Glomerular endothelial cell (primary cell): ENCODE measurements around the gene HAPLN2. TPM values are rescaled to one million over a fixed set of nuclear protein-coding genes. Genes with fewer than 3 reads are reported as not detected.

ENCODE experiments used
- DNase-seq: peaks from one replicate; pipeline ENCODE4 v3.0.0-alpha.2; 2011; ENCODE audit warnings: low read depth, low spot score; ENCODE audit errors: extremely low read depth
- total RNA-seq: library from RNA; depleted of rRNA; stranded (reverse); fragments of >200 nt; gene quantifications from 2 replicates; pipeline ENCODE4 v1.2.3, GENCODE V29; 2015

Gene HAPLN2
- total RNA-seq, 1 donor from 2014 or later = not detected

DNA sequence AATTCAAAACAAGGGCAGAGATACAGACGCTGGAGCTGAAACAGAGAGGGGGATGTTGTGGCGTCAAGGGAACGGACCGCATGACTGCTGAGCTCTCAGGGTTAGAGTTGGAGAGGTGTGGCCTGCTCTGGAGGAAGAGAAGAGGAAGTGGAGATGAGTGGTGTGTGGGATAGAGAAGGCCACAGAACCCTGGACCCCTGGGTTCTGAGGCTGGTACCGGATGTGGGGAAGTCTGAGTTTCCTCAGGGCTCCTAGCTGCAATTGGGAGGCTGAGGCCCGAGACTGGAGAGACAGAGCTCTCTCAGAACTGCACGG is 24.5 kb downstream of the HAPLN2 start:
- no peak for DNase-seq

DNA sequence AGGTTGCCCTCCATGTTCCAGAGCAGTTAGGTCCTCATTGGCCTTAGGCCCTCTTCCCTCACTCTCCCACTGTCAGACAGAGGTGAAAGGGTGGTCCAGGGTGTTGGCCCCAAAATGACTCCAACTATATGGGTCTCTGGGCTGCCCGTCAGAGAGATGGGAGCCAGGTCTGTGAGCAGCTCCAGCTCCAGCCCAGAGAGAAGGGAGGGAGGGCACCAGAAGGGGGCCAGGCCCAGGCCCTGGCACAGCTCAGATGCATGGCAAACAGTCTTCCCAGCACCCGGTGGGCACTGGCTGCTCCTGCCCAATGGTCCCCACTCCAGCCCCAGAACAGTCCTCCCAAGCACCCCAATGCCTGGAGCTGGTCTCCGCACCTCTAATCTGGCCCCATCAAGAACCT is 24.9 kb downstream of the HAPLN2 start:
- no peak for DNase-seq

DNA sequence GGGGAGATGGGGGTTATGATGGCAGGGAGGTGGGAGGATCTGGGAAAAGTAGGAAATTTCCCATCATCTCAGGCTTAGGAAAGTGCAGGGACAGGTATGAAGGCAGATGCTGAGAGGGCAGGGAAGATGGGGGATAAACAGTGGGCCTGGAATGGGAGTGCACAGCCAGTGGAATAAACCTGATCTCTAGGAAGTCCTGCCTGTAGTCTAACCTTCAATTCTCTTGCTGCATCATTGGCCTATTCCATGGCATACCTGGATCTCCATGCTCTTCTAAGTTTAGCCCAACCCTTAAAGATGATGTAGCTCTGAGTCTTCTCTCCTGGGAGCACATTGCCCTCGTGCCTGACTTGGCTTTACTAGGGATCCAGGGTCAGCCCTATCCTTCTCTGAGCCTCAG is 25.4 kb downstream of the HAPLN2 start:
- DNase-seq = no peak

DNA sequence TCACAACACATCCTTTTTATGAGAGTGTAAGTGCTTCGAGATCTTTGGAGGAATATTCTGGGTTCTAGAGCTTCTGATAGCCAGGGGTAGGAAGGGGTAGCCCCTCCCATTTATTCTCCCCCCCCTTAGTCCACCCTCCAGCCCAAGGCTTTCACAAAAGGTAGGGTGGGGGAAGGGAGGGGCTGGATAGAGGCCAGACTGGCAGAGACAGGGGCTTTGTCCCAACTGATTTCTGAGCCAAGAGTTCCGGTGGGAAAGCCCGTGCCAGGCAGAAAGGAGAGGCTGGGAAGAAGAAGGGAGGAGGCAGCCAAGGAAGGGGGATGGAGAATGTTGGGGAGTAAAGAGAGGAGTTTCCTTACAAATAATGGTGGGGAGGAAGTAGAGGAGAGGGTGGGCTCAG is 25.8 kb downstream of the HAPLN2 start:
- DNase-seq = no peak

DNA sequence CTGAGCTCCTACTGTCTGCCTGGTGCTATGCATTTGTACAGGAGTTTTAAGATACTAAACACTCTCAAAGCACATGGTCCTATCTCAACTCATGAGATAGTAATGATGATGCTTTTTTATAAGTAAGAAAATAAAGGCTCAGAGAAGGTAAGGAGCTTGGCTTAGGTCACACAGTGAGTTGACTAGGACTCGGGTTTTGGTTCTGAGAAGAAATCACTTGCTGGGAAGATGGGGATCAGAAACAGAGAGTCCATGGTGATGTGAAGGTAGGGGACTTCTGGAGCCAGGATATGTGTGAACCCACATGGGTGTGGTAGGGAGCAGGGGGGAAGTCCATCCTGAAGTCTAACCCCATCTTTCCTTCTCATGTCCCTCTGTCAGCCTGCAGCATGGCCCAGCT is 26.5 kb downstream of the HAPLN2 start:
- no peak for DNase-seq

DNA sequence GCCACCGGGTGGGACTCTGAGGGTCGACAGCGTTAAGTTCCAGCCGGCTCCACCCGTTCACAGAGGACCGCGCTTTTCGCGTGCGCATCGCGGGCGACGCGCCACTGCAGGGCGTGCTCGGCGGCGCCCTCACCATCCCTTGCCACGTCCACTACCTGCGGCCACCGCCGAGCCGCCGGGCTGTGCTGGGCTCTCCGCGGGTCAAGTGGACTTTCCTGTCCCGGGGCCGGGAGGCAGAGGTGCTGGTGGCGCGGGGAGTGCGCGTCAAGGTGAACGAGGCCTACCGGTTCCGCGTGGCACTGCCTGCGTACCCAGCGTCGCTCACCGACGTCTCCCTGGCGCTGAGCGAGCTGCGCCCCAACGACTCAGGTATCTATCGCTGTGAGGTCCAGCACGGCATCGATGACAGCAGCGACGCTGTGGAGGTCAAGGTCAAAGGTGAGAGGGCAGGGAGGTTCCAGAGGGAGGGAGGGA is 27.6 kb downstream of the HAPLN2 start:
- no peak for DNase-seq

DNA sequence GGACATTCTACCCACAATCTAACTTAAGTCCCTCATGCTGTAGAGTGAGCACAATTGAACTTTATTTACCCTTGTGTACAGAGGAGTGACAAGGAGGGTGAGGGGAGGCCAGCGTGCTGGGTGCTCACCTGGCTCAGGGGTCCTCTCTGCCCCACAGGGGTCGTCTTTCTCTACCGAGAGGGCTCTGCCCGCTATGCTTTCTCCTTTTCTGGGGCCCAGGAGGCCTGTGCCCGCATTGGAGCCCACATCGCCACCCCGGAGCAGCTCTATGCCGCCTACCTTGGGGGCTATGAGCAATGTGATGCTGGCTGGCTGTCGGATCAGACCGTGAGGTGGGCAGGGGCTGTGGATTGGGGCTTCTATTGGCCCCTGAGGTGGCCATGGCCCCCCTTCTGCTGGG is 28.1 kb downstream of the HAPLN2 start:
- DNase-seq = no peak

DNA sequence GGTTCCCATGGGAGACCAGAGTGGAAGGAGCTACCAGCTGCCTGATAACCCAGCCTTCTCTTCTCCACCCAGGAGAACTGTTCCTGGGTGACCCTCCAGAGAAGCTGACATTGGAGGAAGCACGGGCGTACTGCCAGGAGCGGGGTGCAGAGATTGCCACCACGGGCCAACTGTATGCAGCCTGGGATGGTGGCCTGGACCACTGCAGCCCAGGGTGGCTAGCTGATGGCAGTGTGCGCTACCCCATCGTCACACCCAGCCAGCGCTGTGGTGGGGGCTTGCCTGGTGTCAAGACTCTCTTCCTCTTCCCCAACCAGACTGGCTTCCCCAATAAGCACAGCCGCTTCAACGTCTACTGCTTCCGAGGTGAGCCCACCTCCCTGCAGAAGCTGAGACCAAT is 29.3 kb downstream of the HAPLN2 start:
- no peak for DNase-seq

DNA sequence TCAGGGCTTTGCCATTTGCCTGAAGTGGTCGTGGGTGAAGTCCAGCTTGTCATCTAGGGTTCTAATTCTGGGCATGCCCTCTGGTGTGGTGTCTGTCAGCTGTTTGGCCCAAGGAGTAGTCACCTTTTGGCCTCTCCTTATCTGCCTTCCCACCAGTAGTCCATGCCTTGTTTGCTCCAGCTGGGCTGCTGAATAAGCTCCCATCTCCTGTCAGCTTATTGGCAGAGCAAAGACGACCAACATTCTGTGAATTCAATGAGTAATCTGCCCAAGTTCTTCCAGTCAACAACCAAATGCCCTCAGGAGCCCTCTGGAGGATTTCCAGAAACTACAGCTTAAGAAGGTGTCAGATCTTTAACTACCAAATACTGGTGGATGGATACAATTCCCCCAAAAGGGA is 29.7 kb downstream of the HAPLN2 start:
- no peak for DNase-seq

DNA sequence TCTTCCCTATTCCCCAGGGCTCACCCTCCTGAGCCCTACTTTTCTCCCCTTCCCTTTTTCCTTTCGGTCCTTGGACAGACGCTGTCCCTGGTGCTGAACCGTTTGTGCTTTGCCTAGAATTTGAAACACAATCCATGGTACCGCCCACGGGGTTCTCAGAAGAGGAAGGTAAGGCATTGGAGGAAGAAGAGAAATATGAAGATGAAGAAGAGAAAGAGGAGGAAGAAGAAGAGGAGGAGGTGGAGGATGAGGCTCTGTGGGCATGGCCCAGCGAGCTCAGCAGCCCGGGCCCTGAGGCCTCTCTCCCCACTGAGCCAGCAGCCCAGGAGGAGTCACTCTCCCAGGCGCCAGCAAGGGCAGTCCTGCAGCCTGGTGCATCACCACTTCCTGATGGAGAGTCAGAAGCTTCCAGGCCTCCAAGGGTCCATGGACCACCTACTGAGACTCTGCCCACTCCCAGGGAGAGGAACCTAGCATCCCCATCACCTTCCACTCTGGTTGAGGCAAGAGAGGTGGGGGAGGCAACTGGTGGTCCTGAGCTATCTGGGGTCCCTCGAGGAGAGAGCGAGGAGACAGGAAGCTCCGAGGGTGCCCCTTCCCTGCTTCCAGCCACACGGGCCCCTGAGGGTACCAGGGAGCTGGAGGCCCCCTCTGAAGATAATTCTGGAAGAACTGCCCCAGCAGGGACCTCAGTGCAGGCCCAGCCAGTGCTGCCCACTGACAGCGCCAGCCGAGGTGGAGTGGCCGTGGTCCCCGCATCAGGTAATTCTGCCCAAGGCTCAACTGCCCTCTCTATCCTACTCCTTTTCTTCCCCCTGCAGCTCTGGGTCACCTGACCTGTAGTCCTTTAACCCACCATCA is 33.1 kb downstream of the HAPLN2 start:
- no peak for DNase-seq

DNA sequence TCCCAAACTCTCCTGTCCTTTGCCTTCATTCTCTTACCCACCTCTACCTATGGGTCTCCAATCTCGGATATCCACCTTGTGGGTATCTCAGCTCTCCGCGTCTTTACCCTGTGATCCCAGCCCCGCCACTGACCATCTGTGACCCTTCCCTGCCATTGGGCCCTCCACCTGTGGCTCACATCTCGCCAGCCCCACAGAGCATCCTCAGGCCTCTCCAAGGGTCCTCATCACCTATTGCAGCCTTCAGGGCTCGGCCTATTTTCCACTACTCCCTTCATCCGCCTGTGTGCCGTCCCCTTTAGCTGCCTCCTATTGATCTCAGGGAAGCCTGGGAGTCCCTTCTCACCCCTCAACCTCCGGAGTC is 33.8 kb downstream of the HAPLN2 start:
- DNase-seq = no peak

DNA sequence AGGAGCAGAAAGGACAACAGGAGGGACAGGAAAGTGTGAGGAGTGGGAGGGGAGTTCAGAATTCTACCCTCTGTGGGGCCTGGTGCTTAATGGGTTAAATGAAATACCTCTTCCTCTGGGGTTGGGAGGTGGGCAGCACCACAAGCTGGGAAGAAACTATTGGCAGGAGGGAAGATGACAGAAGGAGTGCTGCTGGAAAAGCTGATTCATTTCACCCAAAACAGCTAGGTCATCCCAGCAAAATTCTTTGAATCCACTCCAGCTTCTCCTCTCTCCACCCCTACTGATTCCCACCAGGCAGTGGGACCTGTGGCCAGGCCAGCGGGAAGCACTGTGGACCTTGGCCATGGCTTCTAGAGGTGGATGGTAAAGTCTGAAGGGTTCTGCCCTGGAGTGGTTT is 35.5 kb downstream of the HAPLN2 start:
- no peak for DNase-seq

DNA sequence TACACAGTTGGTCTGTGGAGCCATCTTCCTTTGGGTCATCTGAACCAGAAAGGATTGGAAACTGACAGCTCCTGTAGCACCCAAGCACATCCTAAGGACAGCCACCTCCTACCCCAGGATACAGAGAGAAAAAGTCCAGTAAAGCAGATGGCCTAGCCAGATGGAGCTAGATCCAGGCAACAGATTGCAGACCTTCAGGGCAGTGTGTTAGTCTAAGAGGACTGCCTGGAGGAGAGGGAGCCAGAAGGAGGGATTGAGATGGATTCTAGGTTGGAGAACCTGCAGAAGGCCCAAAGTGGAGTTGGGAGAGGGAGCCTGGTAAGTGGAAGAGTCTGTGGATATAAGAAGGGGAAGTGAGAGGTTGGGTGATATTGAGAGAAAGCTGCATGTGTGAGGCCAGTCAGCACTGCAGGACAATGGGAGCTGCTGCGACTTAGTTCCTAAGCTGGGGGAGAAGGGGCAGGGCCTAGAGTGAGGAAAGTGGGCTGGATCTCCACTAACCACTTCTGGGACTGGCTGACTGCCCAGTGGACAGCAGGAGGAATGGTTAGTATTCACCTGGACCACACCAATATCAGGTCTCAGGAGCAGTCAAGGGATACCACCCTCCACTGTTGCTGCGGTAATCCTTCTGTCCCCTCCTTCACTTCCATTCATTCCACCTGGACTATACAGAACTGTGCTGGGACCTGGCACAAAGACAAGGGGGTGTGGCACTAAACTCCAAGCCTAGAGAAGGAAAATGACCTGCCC is 36.1 kb downstream of the HAPLN2 start:
- no peak for DNase-seq

DNA sequence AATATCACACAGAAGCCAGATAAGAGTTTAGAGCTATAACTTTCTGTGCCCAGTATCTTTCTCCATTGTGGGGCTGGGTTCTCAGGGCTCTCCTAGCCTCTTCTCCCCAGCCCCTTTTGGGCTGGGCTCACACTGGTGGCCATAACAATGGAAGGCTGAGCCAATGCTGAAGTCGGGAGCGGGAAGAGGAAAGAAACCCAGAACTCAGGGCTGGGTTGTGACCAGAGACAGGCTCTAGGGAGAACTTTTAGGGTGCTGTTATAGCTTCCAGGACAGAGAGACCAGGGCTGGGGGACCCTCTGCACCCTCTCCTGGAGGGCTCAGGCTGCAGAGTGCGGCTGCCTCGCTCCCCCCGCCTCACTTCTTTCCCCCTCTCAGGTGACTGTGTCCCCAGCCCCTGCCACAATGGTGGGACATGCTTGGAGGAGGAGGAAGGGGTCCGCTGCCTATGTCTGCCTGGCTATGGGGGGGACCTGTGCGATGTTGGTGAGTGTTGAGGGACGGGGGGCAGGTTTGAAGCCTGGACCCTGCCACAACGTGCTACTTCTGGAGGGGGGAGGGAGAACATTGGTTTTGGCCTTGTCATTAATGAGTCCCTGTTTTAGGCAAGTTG is 36.8 kb downstream of the HAPLN2 start:
- no peak for DNase-seq

DNA sequence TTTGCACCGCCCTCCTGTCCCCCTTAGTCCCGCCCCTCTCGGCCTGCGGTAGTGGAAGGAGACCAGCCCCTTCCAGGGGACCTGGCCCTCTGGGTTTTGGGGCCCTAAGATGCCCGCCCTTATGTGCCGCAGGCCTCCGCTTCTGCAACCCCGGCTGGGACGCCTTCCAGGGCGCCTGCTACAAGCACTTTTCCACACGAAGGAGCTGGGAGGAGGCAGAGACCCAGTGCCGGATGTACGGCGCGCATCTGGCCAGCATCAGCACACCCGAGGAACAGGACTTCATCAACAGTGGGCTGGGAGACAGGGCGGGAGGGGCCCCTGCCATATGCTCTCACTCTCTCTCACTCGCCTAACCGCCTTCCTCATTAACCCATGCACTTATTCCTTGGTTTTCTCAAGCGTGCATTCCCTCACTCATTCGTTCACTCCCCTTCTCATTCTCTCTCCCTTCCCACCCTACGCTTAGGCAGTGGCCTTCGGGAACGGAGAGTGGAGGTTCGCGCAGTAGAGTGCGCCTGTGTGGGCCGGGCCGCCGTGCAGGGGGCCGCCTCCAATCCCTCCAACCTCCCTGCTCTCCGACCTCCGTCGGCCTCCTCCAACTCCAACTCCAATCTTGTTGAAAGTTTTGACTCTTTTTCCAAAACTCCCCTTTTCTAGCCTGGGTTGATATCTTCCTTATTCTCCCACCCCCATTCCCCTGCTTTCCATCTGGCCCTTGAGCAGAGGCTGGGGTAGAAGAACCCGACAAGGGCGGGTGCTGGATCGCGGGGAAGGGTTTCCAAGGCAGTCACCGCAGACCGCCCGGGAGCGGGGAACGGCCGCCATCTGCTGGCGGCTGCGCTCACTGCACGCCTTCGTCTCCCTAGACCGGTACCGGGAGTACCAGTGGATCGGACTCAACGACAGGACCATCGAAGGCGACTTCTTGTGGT is 37.9 kb downstream of the HAPLN2 start:
- no peak for DNase-seq

DNA sequence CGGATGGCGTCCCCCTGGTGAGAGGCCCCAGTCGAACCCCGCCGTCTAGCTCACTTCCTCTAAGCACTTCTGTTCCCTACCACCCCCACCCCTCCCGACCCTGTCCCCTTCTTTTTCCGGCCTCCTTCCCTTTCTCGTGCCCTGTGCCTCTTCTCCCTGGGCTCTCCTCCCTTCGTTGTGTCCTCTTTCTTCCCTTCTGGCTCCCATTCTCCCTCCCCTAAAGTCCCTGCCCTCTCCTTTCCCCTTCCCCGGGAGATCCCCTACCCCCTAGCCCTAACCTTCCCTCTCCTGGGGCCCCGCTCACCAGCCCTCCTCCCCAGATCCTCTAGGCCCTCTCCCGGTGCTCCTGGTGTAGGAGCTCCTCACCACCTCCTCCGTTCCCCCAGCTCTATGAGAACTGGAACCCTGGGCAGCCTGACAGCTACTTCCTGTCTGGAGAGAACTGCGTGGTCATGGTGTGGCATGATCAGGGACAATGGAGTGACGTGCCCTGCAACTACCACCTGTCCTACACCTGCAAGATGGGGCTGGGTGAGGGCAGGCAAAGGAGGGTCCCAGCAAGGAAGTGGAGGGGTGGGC is 38.6 kb downstream of the HAPLN2 start:
- no peak for DNase-seq

DNA sequence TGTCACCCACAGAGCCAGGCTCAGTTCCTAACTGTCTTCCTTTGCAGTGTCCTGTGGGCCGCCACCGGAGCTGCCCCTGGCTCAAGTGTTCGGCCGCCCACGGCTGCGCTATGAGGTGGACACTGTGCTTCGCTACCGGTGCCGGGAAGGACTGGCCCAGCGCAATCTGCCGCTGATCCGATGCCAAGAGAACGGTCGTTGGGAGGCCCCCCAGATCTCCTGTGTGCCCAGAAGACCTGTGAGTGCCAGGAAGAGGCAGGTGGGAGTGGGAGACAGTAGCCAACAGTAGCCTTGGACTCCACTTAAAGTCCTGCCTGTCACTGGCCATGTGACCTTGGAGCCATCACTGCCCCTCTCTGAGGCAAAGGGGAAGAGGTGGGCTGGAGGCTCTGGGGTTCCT is 39.3 kb downstream of the HAPLN2 start:
- DNase-seq = no peak

DNA sequence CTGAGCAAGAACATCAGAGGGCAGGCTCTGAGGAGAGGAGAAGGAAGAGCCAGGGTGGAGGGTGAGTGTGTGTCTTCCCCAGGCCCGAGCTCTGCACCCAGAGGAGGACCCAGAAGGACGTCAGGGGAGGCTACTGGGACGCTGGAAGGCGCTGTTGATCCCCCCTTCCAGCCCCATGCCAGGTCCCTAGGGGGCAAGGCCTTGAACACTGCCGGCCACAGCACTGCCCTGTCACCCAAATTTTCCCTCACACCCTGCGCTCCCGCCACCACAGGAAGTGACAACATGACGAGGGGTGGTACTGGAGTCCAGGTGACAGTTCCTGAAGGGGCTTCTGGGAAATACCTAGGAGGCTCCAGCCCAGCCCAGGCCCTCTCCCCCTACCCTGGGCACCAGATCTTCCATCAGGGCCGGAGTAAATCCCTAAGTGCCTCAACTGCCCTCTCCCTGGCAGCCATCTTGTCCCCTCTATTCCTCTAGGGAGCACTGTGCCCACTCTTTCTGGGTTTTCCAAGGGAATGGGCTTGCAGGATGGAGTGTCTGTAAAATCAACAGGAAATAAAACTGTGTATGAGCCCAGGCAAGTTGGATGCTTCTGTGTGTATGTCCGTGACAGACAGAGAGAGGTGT is 39.8 kb downstream of the HAPLN2 start:
- DNase-seq = no peak

DNA sequence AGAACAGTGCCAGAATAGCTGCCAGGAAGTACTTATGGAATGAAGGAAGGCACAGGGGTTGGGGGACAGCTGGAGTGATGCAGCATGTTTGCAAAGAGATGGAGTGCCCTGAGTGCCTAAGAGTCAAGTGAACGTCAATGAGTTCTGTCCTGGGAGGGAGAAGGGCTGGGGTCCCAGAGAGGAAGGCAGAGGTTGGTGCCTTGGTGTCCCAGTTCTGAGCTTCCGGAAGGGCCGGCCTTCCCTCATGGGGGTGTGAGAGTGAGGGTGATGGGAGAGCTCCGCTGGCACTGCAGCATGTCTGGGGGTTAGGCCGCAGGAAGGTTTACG is 40.4 kb downstream of the HAPLN2 start:
- DNase-seq = no peak
